ENCODE results near the gene SPOPL. TPM values are rescaled to one million over a fixed set of nuclear protein-coding genes. Genes with fewer than 3 reads are reported as not detected.
"Not testable (repeated sequence)": the region's sequence is repeated elsewhere in the genome, so short reads cannot be mapped to it uniquely, and the experiment has no call there.

SPOPL gene
- total RNA-seq, 1 donor from 2014 or later = 20.9 TPM

GRCh38 chr2:138523018-138523672, 21.6 kb downstream of the SPOPL start:
- DNase-seq (ENCODE audit: low read depth) = not testable (repeated sequence)

DNA sequence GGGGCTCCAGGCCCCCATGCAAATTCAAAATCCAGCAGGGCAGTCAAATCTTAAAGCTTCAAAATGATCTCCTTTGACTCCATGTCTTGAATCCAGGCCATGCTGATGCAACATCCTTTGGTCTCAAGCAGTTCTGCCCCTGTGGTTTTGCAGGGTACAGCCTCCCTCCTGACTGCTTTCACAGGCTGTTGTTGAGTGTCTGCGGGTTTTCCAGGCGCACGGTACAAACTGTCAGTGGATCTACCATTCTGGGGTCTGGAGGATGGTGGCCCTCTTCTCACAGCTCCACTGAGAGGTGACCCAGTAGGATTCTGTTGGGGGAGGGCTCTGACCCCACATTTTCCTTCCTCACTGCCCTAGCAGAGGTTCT, 22.1 kb downstream of the SPOPL start:
- not testable (repeated sequence) for DNase-seq (ENCODE audit: low read depth)

DNA sequence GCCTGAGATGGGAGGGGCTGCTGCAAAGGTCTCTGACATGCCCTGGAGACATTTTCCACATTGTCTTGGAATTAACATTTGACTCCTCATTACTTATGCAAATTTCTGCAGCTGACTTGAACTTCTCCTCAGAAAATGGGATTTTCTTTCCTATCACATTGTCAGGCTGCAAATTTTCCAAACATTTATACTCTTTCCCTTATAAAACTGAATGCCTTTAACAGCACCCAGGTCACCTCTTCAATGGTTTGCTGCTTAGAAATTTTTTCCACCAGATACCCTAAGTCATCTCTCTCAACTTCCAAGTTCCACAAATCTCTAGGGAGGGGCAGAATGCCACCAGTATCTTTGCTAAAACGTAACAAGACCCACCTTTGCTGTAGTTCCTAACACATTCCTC, 22.8 kb downstream of the SPOPL start:
- DNase-seq (ENCODE audit: low read depth) = not testable (repeated sequence)

- no peak for DNase-seq (ENCODE audit: low read depth)
Observed at GRCh38 chr2:138531913-138532312, 30.3 kb downstream of the SPOPL start.

DNA sequence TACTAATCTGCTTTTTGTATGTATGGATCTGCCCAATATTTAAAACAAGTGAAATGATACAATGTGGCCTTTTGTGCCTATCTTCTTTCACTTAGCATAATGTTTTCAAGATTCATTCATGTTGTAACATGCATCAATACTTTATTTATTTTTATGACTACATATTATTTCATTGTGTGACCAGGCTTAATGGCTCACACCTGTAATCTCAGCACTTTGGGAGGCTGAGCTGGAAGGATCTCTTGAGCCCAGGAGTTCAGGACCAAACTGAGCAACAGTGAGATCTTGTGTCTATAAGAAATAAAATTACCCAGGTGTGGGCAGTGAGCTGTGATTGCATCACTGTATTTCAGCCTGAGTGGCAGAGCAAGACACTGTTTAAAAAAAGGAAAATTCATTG, 33.2 kb downstream of the SPOPL start:
- DNase-seq (ENCODE audit: low read depth) = peak; percentile 13

DNA sequence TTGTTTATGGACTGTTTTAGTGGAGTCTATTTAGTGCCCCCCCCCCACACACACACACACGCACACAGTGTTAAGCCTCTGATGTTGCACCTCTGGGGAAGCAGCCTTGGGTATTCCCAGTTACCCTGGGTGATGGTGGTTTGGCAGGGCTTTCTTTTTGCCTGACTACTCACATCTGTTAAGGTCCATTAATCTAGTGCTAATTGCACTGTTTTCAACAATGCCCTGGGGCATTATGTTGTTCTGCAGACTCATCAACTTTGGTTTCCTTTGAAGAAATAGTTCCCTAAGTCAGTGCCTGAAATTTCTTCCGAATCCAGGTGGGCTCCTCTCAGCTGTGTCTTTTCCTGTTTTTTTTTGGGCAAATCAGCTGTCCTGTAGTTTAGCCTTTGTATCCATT, 34.7 kb downstream of the SPOPL start:
- DNase-seq (ENCODE audit: low read depth) = peak; percentile 99

GRCh38 chr2:138536740-138537139, 35.2 kb downstream of the SPOPL start:
- no peak for DNase-seq (ENCODE audit: low read depth)

- DNase-seq (ENCODE audit: low read depth) = no peak
Observed at GRCh38 chr2:138537170-138537915, 35.8 kb downstream of the SPOPL start.

- DNase-seq (ENCODE audit: low read depth) = not testable (repeated sequence)
Observed at GRCh38 chr2:138544206-138544605, 42.6 kb downstream of the SPOPL start.

GRCh38 chr2:138548796-138549195, 47.2 kb downstream of the SPOPL start:
- DNase-seq (ENCODE audit: low read depth) = no peak

DNA sequence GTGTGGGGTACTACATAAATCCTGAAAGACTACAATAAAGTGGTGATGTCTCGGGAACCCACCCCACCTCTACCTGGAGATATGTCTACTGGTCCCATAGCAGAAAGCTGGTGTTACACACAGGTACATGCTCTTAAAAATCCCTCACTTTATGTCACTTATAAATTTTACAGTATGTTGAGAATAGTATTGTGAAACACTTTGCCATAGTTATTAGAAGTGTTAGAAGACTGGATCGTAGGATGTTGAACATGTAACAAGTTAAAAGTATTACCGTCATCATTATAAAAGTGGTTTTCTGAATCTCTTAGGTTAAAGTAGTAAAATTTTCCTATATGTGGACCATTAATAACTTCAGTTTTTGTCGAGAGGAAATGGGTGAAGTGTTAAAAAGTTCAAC, 48.6 kb downstream of the SPOPL start:
- DNase-seq (ENCODE audit: low read depth) = no peak

GRCh38 chr2:138550670-138551287, 49.2 kb downstream of the SPOPL start:
- no peak for DNase-seq (ENCODE audit: low read depth)

GRCh38 chr2:138554123-138554522, 52.6 kb downstream of the SPOPL start:
- DNase-seq (ENCODE audit: low read depth) = no peak

DNA sequence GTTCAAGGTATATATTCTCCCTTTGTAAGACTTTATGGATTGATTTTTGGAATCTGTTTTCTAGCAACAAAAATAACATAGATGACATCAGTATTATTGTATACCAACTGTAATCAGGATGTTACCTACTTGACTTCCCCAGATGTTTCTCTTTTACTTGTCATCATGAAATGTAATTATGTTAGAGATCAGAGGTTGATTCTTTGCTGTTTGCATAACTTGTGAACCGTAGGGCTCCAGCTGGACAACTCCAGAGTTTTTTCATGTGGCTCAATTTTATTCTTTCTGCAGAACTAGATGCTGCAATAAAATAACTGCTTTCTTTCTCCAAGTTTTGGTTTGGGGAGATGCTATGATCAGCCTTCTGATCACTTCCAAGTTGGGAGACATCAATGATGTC, 58.1 kb downstream of the SPOPL start:
- DNase-seq (ENCODE audit: low read depth) = no peak

- no peak for DNase-seq (ENCODE audit: low read depth)
Observed at GRCh38 chr2:138564586-138565229, 63.1 kb downstream of the SPOPL start.

- DNase-seq (ENCODE audit: low read depth) = no peak
Observed at GRCh38 chr2:138565230-138565598, 63.6 kb downstream of the SPOPL start.

- DNase-seq (ENCODE audit: low read depth) = peak; percentile 4
Observed at GRCh38 chr2:138572318-138572717, 70.7 kb downstream of the SPOPL start.

DNA sequence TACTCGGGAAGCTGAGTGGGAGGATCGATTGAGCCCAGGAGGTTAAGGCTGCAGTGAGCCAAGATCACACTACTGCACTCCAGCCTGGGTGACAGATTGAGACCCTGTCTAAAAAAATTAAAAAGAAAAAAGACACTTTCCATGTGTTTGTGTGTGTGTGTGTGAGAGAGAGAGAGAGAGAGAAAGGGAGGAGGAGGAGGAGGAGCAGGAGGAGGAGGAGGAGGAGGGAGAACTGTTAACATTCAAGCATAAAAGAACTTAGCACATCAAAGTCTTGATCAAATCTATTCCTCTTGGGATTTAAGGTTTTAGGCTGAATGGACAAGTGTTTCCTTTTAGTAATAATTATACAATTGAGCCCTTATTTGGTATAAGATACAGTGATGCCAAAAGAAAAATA, 75.5 kb downstream of the SPOPL start:
- no peak for DNase-seq (ENCODE audit: low read depth)

DNA sequence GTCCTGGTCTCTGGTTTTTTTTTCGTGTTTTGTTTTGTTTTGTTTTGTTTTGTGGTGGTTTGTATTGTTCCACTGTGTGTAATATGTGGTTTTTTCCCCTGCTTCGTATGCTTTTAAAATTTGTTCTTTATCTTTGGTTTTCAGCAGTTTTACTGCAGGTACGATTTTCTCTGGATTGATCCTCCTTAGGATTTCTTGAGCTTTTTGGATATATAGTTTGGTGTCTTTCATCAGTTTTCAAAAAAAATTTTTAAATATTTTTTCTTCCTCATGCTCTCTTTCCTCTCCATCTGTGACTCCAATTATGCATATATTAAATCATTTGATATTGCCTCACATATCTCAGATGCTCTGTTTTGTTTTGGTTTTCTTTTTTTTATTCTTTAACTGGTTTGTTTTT, 78.0 kb downstream of the SPOPL start:
- DNase-seq (ENCODE audit: low read depth) = no peak

GRCh38 chr2:138581909-138582308, 80.3 kb downstream of the SPOPL start:
- no peak for DNase-seq (ENCODE audit: low read depth)

DNA sequence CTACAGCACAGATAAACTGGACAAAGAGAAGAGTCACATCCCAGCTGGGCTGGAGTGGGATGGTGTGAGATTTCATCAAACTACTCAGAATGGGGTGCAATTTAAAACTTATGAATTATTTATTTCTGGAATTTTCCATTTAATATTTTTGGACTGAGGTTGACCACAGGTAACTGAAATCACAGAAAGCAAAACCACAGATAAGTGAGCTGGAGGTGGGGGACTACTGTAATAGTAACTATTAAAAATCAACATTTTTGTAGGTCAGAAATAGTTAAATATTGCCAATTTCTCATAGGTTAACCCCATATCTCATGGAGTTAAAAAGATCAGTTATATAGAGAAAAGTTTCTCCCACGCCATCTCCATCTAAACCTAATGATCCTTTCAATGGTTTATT, 88.1 kb downstream of the SPOPL start:
- DNase-seq (ENCODE audit: low read depth) = no peak

DNA sequence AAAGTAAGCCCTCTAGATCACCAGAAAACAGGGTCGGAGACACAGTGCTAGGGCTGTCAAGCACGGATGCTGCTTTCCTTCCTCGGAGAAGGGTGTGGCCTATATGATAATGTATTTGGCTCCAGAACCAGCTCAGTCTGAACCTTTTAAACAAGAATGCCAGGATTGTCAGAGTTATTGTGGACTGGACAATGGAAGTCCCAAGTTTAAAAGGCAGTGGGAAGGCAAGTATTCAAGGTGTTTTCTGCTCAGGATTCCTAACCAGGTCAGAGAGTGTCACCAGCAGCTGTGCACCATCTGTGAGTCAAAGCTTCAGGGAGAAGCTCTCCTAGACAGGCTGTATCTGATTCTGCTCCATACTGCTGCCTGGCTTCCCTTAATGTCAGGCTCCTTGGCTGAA, 94.8 kb downstream of the SPOPL start:
- no peak for DNase-seq (ENCODE audit: low read depth)
